ENCODE measurements around the gene COX20.

- TF ChIP-seq EZH2 (IDR thresholded peaks at IDR 0.05; ENCODE audit: low read depth, low read length, severe bottlenecking) (no peak), CTCF (IDR thresholded peaks at IDR 0.05; ENCODE audit: control extremely low read depth in 1 of 3, insufficient read depth in 1 of 3, low read depth in 1 of 3, low read length in 3 of 3) (no peak), POLR2AphosphoS5 (IDR thresholded peaks at IDR 0.05; ENCODE audit: low read depth, low read length) (no peak), RAD21 (IDR thresholded peaks at IDR 0.05 in 1 of 2, conservative IDR thresholded peaks at IDR 0.05 in 1 of 2; ENCODE audit: low read depth in 2 of 2, low read length in 2 of 2) (no peak), BACH1 (IDR thresholded peaks at IDR 0.05; ENCODE audit: low read length) (no peak)
These were observed 14.3 kb upstream of the COX20 start for GRCh38 chr1:244821134-244821533.

All from H1 (cell line).